ENCODE results near the gene SWAP70.

Gene SWAP70

DNA sequence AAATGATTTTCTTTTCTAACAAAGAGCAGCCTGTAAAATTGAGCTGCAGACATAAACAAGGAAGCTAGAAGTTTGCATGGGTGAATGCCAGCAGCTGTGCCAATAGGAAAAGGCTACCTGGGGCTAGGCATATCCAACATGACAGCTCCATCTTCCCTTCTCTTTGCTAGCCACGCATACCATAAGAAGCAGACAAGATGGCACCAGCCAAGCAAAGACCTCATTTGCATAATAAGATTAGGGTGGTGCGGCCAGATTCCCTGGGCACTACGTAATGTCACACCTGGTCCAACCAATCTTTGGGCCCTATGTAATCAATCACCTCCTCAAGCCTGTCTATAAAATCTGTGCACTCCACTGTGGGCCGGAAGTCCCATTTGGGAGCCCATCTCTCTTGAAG, 108.3 kb downstream of the SWAP70 start:
- Histone ChIP-seq H3K9me3 (no peaks in the 10 kb centered on the region), H3K4me3 (ENCODE audit: low read depth, low read length) (no peak overlapping the region), H3K4me1 (no peaks in the 10 kb centered on the region), H3K36me3 (no peaks in the 10 kb centered on the region), H3K27me3 (no peaks in the 10 kb centered on the region)
- TF ChIP-seq, protein P1, sequence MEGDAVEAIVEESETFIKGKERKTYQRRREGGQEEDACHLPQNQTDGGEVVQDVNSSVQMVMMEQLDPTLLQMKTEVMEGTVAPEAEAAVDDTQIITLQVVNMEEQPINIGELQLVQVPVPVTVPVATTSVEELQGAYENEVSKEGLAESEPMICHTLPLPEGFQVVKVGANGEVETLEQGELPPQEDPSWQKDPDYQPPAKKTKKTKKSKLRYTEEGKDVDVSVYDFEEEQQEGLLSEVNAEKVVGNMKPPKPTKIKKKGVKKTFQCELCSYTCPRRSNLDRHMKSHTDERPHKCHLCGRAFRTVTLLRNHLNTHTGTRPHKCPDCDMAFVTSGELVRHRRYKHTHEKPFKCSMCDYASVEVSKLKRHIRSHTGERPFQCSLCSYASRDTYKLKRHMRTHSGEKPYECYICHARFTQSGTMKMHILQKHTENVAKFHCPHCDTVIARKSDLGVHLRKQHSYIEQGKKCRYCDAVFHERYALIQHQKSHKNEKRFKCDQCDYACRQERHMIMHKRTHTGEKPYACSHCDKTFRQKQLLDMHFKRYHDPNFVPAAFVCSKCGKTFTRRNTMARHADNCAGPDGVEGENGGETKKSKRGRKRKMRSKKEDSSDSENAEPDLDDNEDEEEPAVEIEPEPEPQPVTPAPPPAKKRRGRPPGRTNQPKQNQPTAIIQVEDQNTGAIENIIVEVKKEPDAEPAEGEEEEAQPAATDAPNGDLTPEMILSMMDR (IDR thresholded peaks at IDR 0.05; ENCODE audit: low read depth, low read length) = no peak
- no peak for DNase-seq

DNA sequence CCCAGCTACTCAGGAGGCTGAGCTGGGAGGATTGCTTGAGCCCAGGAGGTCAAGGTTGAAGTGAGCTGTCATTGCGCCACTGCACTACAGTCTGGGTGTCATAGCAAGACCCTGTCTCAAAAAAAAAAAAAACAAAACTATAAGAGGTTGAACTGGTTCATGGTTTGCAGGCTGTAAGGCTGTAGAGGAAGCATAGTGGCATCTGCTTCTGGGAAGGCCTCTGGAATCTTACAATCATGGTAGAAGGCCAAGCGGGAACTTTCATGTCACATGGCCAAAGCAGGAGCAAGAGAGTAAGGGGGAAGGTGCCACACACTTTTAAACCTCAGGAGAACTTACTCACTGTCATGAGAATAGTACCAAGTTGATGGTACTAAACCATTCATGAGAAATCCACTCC, 109.6 kb downstream of the SWAP70 start:
- Histone ChIP-seq H3K36me3 (no peaks in the 10 kb centered on the region), H3K4me3 (ENCODE audit: low read depth, low read length) (no peak overlapping the region), H3K9me3 (no peaks in the 10 kb centered on the region), H3K27me3 (no peaks in the 10 kb centered on the region), H3K4me1 (no peaks in the 10 kb centered on the region)
- no peak for DNase-seq
- TF ChIP-seq, protein P1 (IDR thresholded peaks at IDR 0.05; ENCODE audit: low read depth, low read length) = no peak

DNA sequence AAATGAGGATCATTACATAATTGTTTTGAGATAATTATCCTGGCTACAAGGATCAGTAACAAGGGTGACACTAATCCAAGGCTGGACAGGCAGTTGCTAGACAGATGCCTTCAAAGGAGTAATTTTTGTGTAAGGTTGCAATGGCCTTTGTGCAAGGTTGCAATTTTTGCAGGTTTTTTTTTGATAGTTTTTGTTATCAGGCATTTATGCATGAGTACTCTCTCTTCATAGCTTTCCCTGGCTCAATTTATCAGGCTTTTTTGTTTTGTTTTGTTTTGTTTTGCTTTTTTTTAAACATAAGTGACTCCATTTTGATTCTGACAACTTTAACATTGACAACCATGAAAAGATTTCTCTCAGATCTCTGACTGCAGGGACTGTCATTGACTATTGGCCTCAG, 110.2 kb downstream of the SWAP70 start:
- Histone ChIP-seq H3K36me3 (no peaks in the 10 kb centered on the region), H3K27me3 (no peaks in the 10 kb centered on the region), H3K4me3 (ENCODE audit: low read depth, low read length) (no peak overlapping the region), H3K9me3 (no peaks in the 10 kb centered on the region), H3K4me1 (no peaks in the 10 kb centered on the region)
- TF ChIP-seq, protein P1 (IDR thresholded peaks at IDR 0.05; ENCODE audit: low read depth, low read length) = no peak
- no peak for DNase-seq

DNA sequence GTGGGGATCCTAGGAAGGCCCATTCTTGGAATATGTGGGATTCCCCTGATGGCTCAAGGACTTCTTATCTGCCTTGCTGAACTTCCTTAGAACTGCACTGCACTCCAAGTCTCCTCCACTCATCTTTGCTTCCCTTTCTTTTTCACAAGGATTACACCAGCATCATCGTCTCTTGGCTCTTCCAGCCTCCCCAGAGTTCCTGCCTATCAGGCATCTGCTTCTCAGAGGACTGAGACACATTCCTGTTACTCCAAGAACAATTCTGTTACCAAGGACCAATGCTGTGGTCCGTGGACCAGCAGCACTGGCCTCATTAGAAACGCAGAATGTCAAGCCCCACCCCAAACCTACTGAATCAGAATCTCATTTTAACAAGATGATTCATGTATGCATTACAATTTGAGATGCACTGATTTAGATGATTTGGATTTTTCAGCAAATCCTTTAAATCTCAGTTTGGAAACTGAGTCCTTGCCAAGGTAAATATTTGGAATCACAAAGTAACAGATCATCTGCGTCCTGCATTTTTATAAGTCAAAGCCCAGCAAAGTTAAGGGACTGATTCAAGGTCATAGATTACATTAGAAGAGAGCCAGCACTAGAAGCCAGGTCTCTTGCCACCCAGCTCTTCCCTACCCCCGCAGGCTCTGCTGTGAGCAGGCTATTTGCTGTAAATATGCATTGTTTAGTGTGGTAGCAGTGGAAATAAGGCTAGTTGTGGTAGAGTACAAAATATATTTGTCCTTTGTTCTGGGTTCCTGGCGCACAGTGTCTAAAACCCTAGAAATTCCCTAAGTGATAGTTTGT, 110.9 kb downstream of the SWAP70 start:
- DNase-seq = no peak
- Histone ChIP-seq H3K36me3 (no peaks in the 10 kb centered on the region), H3K4me1 (no peaks in the 10 kb centered on the region), H3K9me3 (no peaks in the 10 kb centered on the region), H3K4me3 (ENCODE audit: low read depth, low read length) (no peak overlapping the region), H3K27me3 (no peaks in the 10 kb centered on the region)
- TF ChIP-seq, protein P1 (IDR thresholded peaks at IDR 0.05; ENCODE audit: low read depth, low read length) = no peak

DNA sequence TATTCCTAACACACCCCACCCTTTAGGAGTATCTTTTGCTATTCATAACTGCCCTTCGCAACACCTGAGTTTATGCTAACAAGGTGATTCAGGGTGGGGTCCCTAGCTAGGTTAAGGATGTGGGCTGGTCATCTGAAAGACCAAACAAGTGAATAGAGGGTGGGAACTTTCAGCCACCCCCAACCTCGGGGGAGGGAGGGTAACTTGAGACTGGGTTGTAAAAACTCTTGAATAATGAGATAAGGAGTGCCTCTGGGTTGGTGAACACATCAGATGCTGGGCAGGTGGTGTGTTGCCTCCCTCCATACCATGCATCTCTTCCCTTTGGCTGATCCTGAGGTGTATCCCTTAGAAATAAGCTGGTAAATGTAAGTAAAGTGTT, 111.5 kb downstream of the SWAP70 start:
- H3K9me3 ChIP-seq = no peaks in the 10 kb centered on the region
- TF ChIP-seq, protein P1 (IDR thresholded peaks at IDR 0.05; ENCODE audit: low read depth, low read length) = no peak
- H3K4me1 ChIP-seq = no peaks in the 10 kb centered on the region
- no peak overlapping the region for H3K4me3 ChIP-seq (ENCODE audit: low read depth, low read length)
- H3K27me3 ChIP-seq = no peaks in the 10 kb centered on the region
- H3K36me3 ChIP-seq = no peaks in the 10 kb centered on the region
- no peak for DNase-seq

DNA sequence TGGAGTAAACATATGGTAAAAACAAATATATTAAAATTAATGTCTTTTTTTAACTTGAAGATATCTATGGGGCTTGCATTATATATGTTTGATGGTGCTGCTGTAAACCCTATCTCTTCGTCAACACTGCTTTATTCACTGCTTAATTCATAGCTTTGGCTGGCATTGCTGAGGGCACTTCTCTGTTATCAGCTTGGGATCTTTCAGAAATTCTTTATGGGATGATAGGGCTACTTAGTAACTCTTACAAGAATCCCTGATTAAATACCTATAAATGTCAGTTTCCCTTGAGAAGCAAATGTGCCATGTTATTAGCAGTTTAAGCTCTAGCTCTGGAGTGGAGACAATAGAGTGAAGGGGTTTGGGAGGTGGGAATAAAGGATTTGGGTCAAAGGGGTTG, 112.3 kb downstream of the SWAP70 start:
- no peak for DNase-seq
- Histone ChIP-seq H3K4me3 (ENCODE audit: low read depth, low read length) (no peak overlapping the region), H3K4me1 (no peaks in the 10 kb centered on the region), H3K9me3 (no peaks in the 10 kb centered on the region), H3K27me3 (no peaks in the 10 kb centered on the region), H3K36me3 (no peaks in the 10 kb centered on the region; the same call in 1 of the 2 replicates)
- TF ChIP-seq, protein P1 (IDR thresholded peaks at IDR 0.05; ENCODE audit: low read depth, low read length) = no peak

All from BE2C (cell line).